IPS-18a (cell line): Measurements from ENCODE around the gene PCARE.

Experiments
- H3K27ac ChIP-seq: one replicate; pipeline ENCODE4 v1.5.1; 2013; ENCODE audit warnings: low read length
- H3K27me3 ChIP-seq: one replicate; pipeline ENCODE4 v1.6.1; 2013; ENCODE audit warnings: mild to moderate bottlenecking, low read length; ENCODE audit not compliant: control insufficient read depth, insufficient read depth
- H3K36me3 ChIP-seq: one replicate; pipeline ENCODE4 v1.6.1; 2013; ENCODE audit warnings: low read depth, low read length; ENCODE audit not compliant: control insufficient read depth
- H3K4me1 ChIP-seq: one replicate; pipeline ENCODE4 v1.6.1; 2013; ENCODE audit warnings: low read depth, low read length; ENCODE audit not compliant: control insufficient read depth
- H3K4me3 ChIP-seq: one replicate; pipeline ENCODE4 v1.5.1; 2013; ENCODE audit warnings: low read length
- H3K9ac ChIP-seq: one replicate; pipeline ENCODE4 v1.6.1; 2013; ENCODE audit warnings: mild to moderate bottlenecking, low read length, moderate library complexity
- H3K9me3 ChIP-seq: one replicate; pipeline ENCODE4 v1.6.1; 2013; ENCODE audit warnings: low read depth, low read length; ENCODE audit not compliant: control insufficient read depth

Gene PCARE

GRCh38 chr2:29031046-29031445, 43.3 kb downstream of the PCARE start:
- H3K9ac ChIP-seq: no peak overlapping the region
- no peaks in the 10 kb centered on the region for H3K4me1 ChIP-seq
- H3K36me3 ChIP-seq: no peaks in the 10 kb centered on the region
- no peaks in the 10 kb centered on the region for H3K9me3 ChIP-seq
- H3K27ac ChIP-seq: no peak overlapping the region
- H3K27me3 ChIP-seq: no peaks in the 10 kb centered on the region
- H3K4me3 ChIP-seq: no peak overlapping the region

GRCh38 chr2:29025711-29026110, 48.6 kb downstream of the PCARE start:
- Histone ChIP-seq H3K9me3 (no peaks in the 10 kb centered on the region), H3K36me3 (no peaks in the 10 kb centered on the region), H3K4me1 (no peaks in the 10 kb centered on the region), H3K27ac (no peak overlapping the region), H3K9ac (no peak overlapping the region), H3K4me3 (no peak overlapping the region), H3K27me3 (no peaks in the 10 kb centered on the region)

GRCh38 chr2:29024882-29025430, 49.4 kb downstream of the PCARE start:
- Histone ChIP-seq H3K27me3 (no peaks in the 10 kb centered on the region), H3K4me3 (no peak overlapping the region), H3K4me1 (no peaks in the 10 kb centered on the region), H3K36me3 (no peaks in the 10 kb centered on the region), H3K9ac (no peak overlapping the region), H3K27ac (no peak overlapping the region), H3K9me3 (no peaks in the 10 kb centered on the region)

- no peak overlapping the region for H3K9ac ChIP-seq
- H3K9me3 ChIP-seq: no peaks in the 10 kb centered on the region
- no peaks in the 10 kb centered on the region for H3K36me3 ChIP-seq
- no peak overlapping the region for H3K4me3 ChIP-seq
- no peaks in the 10 kb centered on the region for H3K4me1 ChIP-seq
- H3K27ac ChIP-seq: no peak overlapping the region
- H3K27me3 ChIP-seq: no peaks in the 10 kb centered on the region
Observed at GRCh38 chr2:29023188-29023587, 51.1 kb downstream of the PCARE start.

GRCh38 chr2:29022679-29023078, 51.6 kb downstream of the PCARE start:
- Histone ChIP-seq H3K27ac (no peak overlapping the region), H3K9me3 (no peaks in the 10 kb centered on the region), H3K9ac (no peak overlapping the region), H3K27me3 (no peaks in the 10 kb centered on the region), H3K4me3 (no peak overlapping the region), H3K36me3 (no peaks in the 10 kb centered on the region), H3K4me1 (no peaks in the 10 kb centered on the region)

- Histone ChIP-seq H3K9me3 (no peaks in the 10 kb centered on the region), H3K27ac (no peak overlapping the region), H3K9ac (no peak overlapping the region), H3K4me1 (no peaks in the 10 kb centered on the region), H3K36me3 (no peaks in the 10 kb centered on the region), H3K4me3 (no peak overlapping the region), H3K27me3 (no peaks in the 10 kb centered on the region)
Observed at GRCh38 chr2:29021886-29022285, 52.4 kb downstream of the PCARE start.

- H3K27me3 ChIP-seq: no peaks in the 10 kb centered on the region
Observed at GRCh38 chr2:29017716-29018435, 56.4 kb downstream of the PCARE start.

GRCh38 chr2:29016504-29016903, 57.8 kb downstream of the PCARE start:
- Histone ChIP-seq H3K9me3 (no peaks in the 10 kb centered on the region), H3K27me3 (no peaks in the 10 kb centered on the region), H3K4me1 (no peaks in the 10 kb centered on the region), H3K27ac (no peak overlapping the region), H3K4me3 (no peak overlapping the region), H3K9ac (no peak overlapping the region), H3K36me3 (no peaks in the 10 kb centered on the region)

More at GRCh38 chr2:29017716-29018435, 56.4 kb downstream of the PCARE start:
- H3K4me1 ChIP-seq: no peaks in the 10 kb centered on the region
- no peaks in the 10 kb centered on the region for H3K9me3 ChIP-seq
- H3K36me3 ChIP-seq: no peaks in the 10 kb centered on the region
- H3K27ac ChIP-seq: no peak overlapping the region
- H3K9ac ChIP-seq: no peak overlapping the region
- H3K4me3 ChIP-seq: no peak overlapping the region

GRCh38 chr2:29015701-29016470, 58.4 kb downstream of the PCARE start:
- H3K9ac ChIP-seq: no peak overlapping the region
- H3K9me3 ChIP-seq: no peaks in the 10 kb centered on the region
- no peak overlapping the region for H3K4me3 ChIP-seq
- H3K4me1 ChIP-seq: peaks cover 6% of the 10 kb centered on the region
- H3K36me3 ChIP-seq: no peaks in the 10 kb centered on the region
- H3K27ac ChIP-seq: no peak overlapping the region
- H3K27me3 ChIP-seq: no peaks in the 10 kb centered on the region

- H3K9me3 ChIP-seq: no peaks in the 10 kb centered on the region
- no peak overlapping the region for H3K27ac ChIP-seq
- H3K4me3 ChIP-seq: no peak overlapping the region
- H3K36me3 ChIP-seq: no peaks in the 10 kb centered on the region
- H3K27me3 ChIP-seq: no peaks in the 10 kb centered on the region
- peaks cover 9% of the 10 kb centered on the region for H3K4me1 ChIP-seq
- no peak overlapping the region for H3K9ac ChIP-seq
Observed at GRCh38 chr2:29014811-29015421, 59.4 kb downstream of the PCARE start.

GRCh38 chr2:29014331-29014730, 60.0 kb downstream of the PCARE start:
- Histone ChIP-seq H3K9me3 (no peaks in the 10 kb centered on the region), H3K9ac (no peak overlapping the region), H3K4me3 (no peak overlapping the region), H3K27me3 (no peaks in the 10 kb centered on the region), H3K36me3 (no peaks in the 10 kb centered on the region), H3K4me1 (peaks cover 9% of the 10 kb centered on the region), H3K27ac (no peak overlapping the region)
